T-cell (primary cell): ENCODE results near the gene EMC10. TPM values are rescaled to one million over a fixed set of nuclear protein-coding genes. Genes with fewer than 3 reads are reported as not detected.

Experiments
- ATAC-seq, 4 experiments: fragments of 200-7000 bp in 3 of 4; fragments of 150-1000 bp in 1 of 4; cut with Tn5 transposase; replicated peaks in 1 of 4; 1 replicate in 3 of 4; 2 replicates in 1 of 4; pipeline ENCODE4 v1.10.0; 2021; ENCODE audit warnings: moderate library complexity in 3 of 4, mild to moderate bottlenecking in 2 of 4, moderate number of reproducible peaks in 1 of 4
- CTCF ChIA-PET, 2 donors: fragments of 300-600 bp; sonication (Branson Sonifier 250); formaldehyde crosslinking; loops; one replicate each; lab custom pipeline; 2022; ENCODE audit warnings: antibody characterized with exemption in 2 of 2; lab: Charles Lee
- POLR2A ChIA-PET, 2 donors: fragments of 300-600 bp; sonication (Branson Sonifier 250); formaldehyde crosslinking; loops; one replicate each; lab custom pipeline; 2022; ENCODE audit warnings: antibody characterized with exemption in 2 of 2; lab: Charles Lee
- DNase-seq, 35 experiments: peaks; one replicate each; pipeline versions ENCODE4 v3.0.0 to v3.0.0-alpha.2; 2013 to 2023
- H3K27ac ChIP-seq: one replicate; pipeline ENCODE4 v1.5.1; 2013; ENCODE audit warnings: low read length
- H3K27me3 ChIP-seq, 2 experiments: replicated peaks in 1 of 2; 1 replicate in 1 of 2; 2 replicates in 1 of 2; pipeline versions ENCODE4 v1.6.1 to v1.7.0; 2013; ENCODE audit warnings: low read length in 1 of 2, mixed read lengths in 1 of 2; ENCODE audit not compliant: control insufficient read depth in 2 of 2, insufficient read depth in 2 of 2; ENCODE audit errors: extremely low read depth in 1 of 2
- H3K36me3 ChIP-seq, 2 donors: 1 replicate in 1 of 2; 2 replicates in 1 of 2; pipeline versions ENCODE4 v1.6.1 to v1.7.0; 2013; ENCODE audit warnings: low read length in 1 of 2; ENCODE audit not compliant: control insufficient read depth in 2 of 2, insufficient read depth in 1 of 2; ENCODE audit errors: extremely low read depth in 1 of 2
- H3K4me1 ChIP-seq, 2 experiments: 1 replicate in 1 of 2; 2 replicates in 1 of 2; pipeline versions ENCODE4 v1.6.1 to v1.7.0; 2013; ENCODE audit warnings: low read length in 2 of 2, mixed read lengths in 1 of 2; ENCODE audit not compliant: insufficient read depth in 2 of 2, control insufficient read depth in 1 of 2; ENCODE audit errors: extremely low read depth in 1 of 2
- H3K4me3 ChIP-seq, 2 donors: 1 replicate in 1 of 2; 2 replicates in 1 of 2; pipeline versions ENCODE4 v1.5.1 to v1.7.0; 2013; ENCODE audit warnings: mild to moderate bottlenecking in 2 of 2, low read length in 1 of 2, moderate library complexity in 1 of 2; ENCODE audit not compliant: control insufficient read depth in 1 of 2; ENCODE audit errors: extremely low read depth in 1 of 2
- H3K9me3 ChIP-seq: 2 replicates; pipeline ENCODE4 v1.7.0; 2013
- H3K27ac Mint-ChIP-seq, 2 donors: one replicate each; pipeline ENCODE4 v1.8.0; 2020 to 2021; ENCODE audit warnings: mild to moderate bottlenecking in 2 of 2, mixed read lengths in 2 of 2
- H3K27me3 Mint-ChIP-seq, 2 donors: one replicate each; pipeline ENCODE4 v1.8.0; 2021 to 2022; ENCODE audit warnings: mixed read lengths in 2 of 2
- H3K36me3 Mint-ChIP-seq: one replicate; pipeline ENCODE4 v1.8.0; 2021; ENCODE audit warnings: mixed read lengths
- H3K4me1 Mint-ChIP-seq, 3 donors: one replicate each; pipeline ENCODE4 v1.8.0; 2020 to 2022; ENCODE audit warnings: mixed read lengths in 3 of 3, mild to moderate bottlenecking in 1 of 3
- H3K4me3 Mint-ChIP-seq, 3 donors: one replicate each; pipeline ENCODE4 v1.8.0; 2020 to 2022; ENCODE audit warnings: mild to moderate bottlenecking in 3 of 3, mixed read lengths in 3 of 3, moderate library complexity in 3 of 3
- H3K9me3 Mint-ChIP-seq, 3 donors: one replicate each; pipeline ENCODE4 v1.8.0; 2020 to 2022; ENCODE audit warnings: mixed read lengths in 3 of 3
- WGBS: methylation state at CpG from one replicate; pipeline ENCODE4 v1.1.5; 2013; ENCODE audit warnings: missing lambda C conversion rate; ENCODE audit not compliant: insufficient coverage; 5-methylcytosine and 5-hydroxymethylcytosine counted together
- total RNA-seq, 35 experiments: library from RNA in 6 of 35; stranded (reverse) in 6 of 35; fragments of 120-200 nt in 1 of 35; gene quantifications; one replicate each; pipeline versions ENCODE4 v1.2.1 to v1.2.4 and lab custom pipeline; 2013 to 2026

The EMC10 gene
- total RNA-seq, 5 donors from 2014 or later (not counting 1 experiment from before 2014, with no cell fraction given) = 83.7 to 98.1 (median 89.7) TPM

GRCh38 chr19:50449236-50449899 is 26.9 kb upstream of the EMC10 start:
- H3K9me3 Mint-ChIP-seq = peaks cover 0 to 3% (median 0%) of the 10 kb centered on the region in 3 donors
- Histone ChIP-seq H3K27ac (no peak overlapping the region), H3K36me3 (no peaks in the 10 kb centered on the region), H3K4me3 (no peak overlapping the region), H3K9me3 (no peaks in the 10 kb centered on the region), H3K27me3 (peaks cover 0 to 29% of the 10 kb centered on the region in 2 experiments), H3K4me1 (no peaks in the 10 kb centered on the region)
- no peak overlapping the region for H3K4me3 Mint-ChIP-seq
- ATAC-seq = no peak
- DNase-seq = no peak
- H3K27me3 Mint-ChIP-seq = peaks cover 8 to 22% of the 10 kb centered on the region in 2 donors
- no peaks in the 10 kb centered on the region for H3K36me3 Mint-ChIP-seq
- H3K4me1 Mint-ChIP-seq = peaks cover 0 to 4% (median 0%) of the 10 kb centered on the region in 3 donors
- no peak overlapping the region for H3K27ac Mint-ChIP-seq
- ChIA-PET POLR2A (no interaction called here), CTCF (no interaction called here)
- 80% methylated on average over 10 of the region's 14 CpGs for WGBS

- H3K4me3 Mint-ChIP-seq = no peak overlapping the region
- CTCF ChIA-PET = no interaction called here
- H3K9me3 Mint-ChIP-seq = peaks cover 0 to 3% (median 0%) of the 10 kb centered on the region in 3 donors
Observed at GRCh38 chr19:50450369-50451222, 25.7 kb upstream of the EMC10 start.

GRCh38 chr19:50451223-50451534 is 25.1 kb upstream of the EMC10 start:
- WGBS = 44% methylated on average over 7 of the region's 13 CpGs
- DNase-seq = no peak
- no peak overlapping the region for H3K27ac ChIP-seq
- Mint-ChIP-seq H3K36me3 (no peaks in the 10 kb centered on the region), H3K27me3 (peaks cover 9 to 27% of the 10 kb centered on the region in 2 donors), H3K4me3 (no peak overlapping the region), H3K9me3 (peaks cover 0 to 3% (median 0%) of the 10 kb centered on the region in 3 donors), H3K4me1 (peaks cover 0 to 4% (median 0%) of the 10 kb centered on the region in 3 donors), H3K27ac (no peak overlapping the region)
- no peak overlapping the region for H3K4me3 ChIP-seq
- no peak for ATAC-seq
- CTCF ChIA-PET = no interaction called here
- POLR2A ChIA-PET = no interaction called here
- H3K9me3 ChIP-seq = no peaks in the 10 kb centered on the region
- H3K4me1 ChIP-seq = no peaks in the 10 kb centered on the region
- peaks cover 0 to 26% of the 10 kb centered on the region in 2 experiments for H3K27me3 ChIP-seq
- no peaks in the 10 kb centered on the region for H3K36me3 ChIP-seq

More at GRCh38 chr19:50450369-50451222, 25.7 kb upstream of the EMC10 start:
- Histone ChIP-seq H3K4me1 (no peaks in the 10 kb centered on the region), H3K36me3 (no peaks in the 10 kb centered on the region), H3K27ac (no peak overlapping the region), H3K27me3 (peaks cover 0 to 30% of the 10 kb centered on the region in 2 experiments), H3K9me3 (no peaks in the 10 kb centered on the region), H3K4me3 (no peak overlapping the region)
- WGBS = 63% methylated on average over 16 of the region's 30 CpGs
- H3K27ac Mint-ChIP-seq = no peak overlapping the region
- ATAC-seq (no peak), DNase-seq (no peak)
- H3K36me3 Mint-ChIP-seq = no peaks in the 10 kb centered on the region
- peaks cover 0 to 4% (median 0%) of the 10 kb centered on the region in 3 donors for H3K4me1 Mint-ChIP-seq
- POLR2A ChIA-PET = no interaction called here
- H3K27me3 Mint-ChIP-seq = peaks cover 3 to 23% of the 10 kb centered on the region in 2 donors

- no CpG with 5 or more reads among the region's 3 CpGs for WGBS
- POLR2A ChIA-PET = no interaction called here
Observed at GRCh38 chr19:50453243-50453642, 23.1 kb upstream of the EMC10 start.

GRCh38 chr19:50455992-50456391 is 20.3 kb upstream of the EMC10 start:
- Mint-ChIP-seq H3K36me3 (no peaks in the 10 kb centered on the region), H3K27me3 (peaks cover 30 to 49% of the 10 kb centered on the region in 2 donors), H3K4me3 (no peak overlapping the region), H3K27ac (no peak overlapping the region), H3K4me1 (peaks cover 0 to 7% (median 0%) of the 10 kb centered on the region in 3 donors), H3K9me3 (no peaks in the 10 kb centered on the region)
- CTCF ChIA-PET = no interaction called here
- DNase-seq (no peak), ATAC-seq (no peak)
- Histone ChIP-seq H3K4me3 (no peak overlapping the region), H3K9me3 (no peaks in the 10 kb centered on the region), H3K27me3 (peaks cover 0 to 50% of the 10 kb centered on the region in 2 experiments), H3K36me3 (no peaks in the 10 kb centered on the region), H3K27ac (no peak overlapping the region), H3K4me1 (no peaks in the 10 kb centered on the region)
- 83% methylated on average over 2 of the region's 2 CpGs for WGBS
- POLR2A ChIA-PET = no interaction called here

More at GRCh38 chr19:50453243-50453642, 23.1 kb upstream of the EMC10 start:
- H3K27me3 ChIP-seq = peaks cover 0 to 34% of the 10 kb centered on the region in 2 experiments
- H3K4me3 Mint-ChIP-seq = no peak overlapping the region
- H3K4me3 ChIP-seq = no peak overlapping the region
- H3K27ac Mint-ChIP-seq = no peak overlapping the region
- H3K36me3 ChIP-seq = no peaks in the 10 kb centered on the region
- DNase-seq (no peak), ATAC-seq (no peak)
- H3K9me3 Mint-ChIP-seq = no peaks in the 10 kb centered on the region
- H3K36me3 Mint-ChIP-seq = no peaks in the 10 kb centered on the region
- peaks cover 0 to 4% (median 0%) of the 10 kb centered on the region in 3 donors for H3K4me1 Mint-ChIP-seq
- peaks cover 19 to 40% of the 10 kb centered on the region in 2 donors for H3K27me3 Mint-ChIP-seq
- CTCF ChIA-PET = interaction anchor here in 1 of 2 donors (0.5 kb wide), 1 partner anchor 235 kb away, joined by 3 read pairs; no protein-coding TSS in a partner anchor
- no peaks in the 10 kb centered on the region for H3K4me1 ChIP-seq
- no peaks in the 10 kb centered on the region for H3K9me3 ChIP-seq
- H3K27ac ChIP-seq = no peak overlapping the region

GRCh38 chr19:50457300-50457699 is 19.0 kb upstream of the EMC10 start:
- CTCF ChIA-PET = no interaction called here
- Mint-ChIP-seq H3K4me3 (no peak overlapping the region), H3K27ac (no peak overlapping the region), H3K27me3 (peaks cover 33 to 49% of the 10 kb centered on the region in 2 donors), H3K4me1 (peaks cover 0 to 8% (median 4%) of the 10 kb centered on the region in 3 donors), H3K36me3 (no peaks in the 10 kb centered on the region), H3K9me3 (no peaks in the 10 kb centered on the region)
- Histone ChIP-seq H3K27ac (no peak overlapping the region), H3K27me3 (peaks cover 0 to 59% of the 10 kb centered on the region in 2 experiments), H3K9me3 (no peaks in the 10 kb centered on the region), H3K4me3 (no peak overlapping the region), H3K4me1 (peaks cover 0 to 7% of the 10 kb centered on the region in 2 experiments), H3K36me3 (no peaks in the 10 kb centered on the region)
- DNase-seq (no peak), ATAC-seq (no peak)
- WGBS = 71% methylated on average over 4 of the region's 5 CpGs
- POLR2A ChIA-PET = no interaction called here
